ENCODE measurements around the gene SLC12A7. TPM values are rescaled to one million over a fixed set of nuclear protein-coding genes. Genes with fewer than 3 reads are reported as not detected.
A peak's percentile ranks its signal among the peaks of the same experiment; 100 is the strongest.

The SLC12A7 gene
- total RNA-seq, 1 donor from 2014 or later = 80.8 TPM

DNA sequence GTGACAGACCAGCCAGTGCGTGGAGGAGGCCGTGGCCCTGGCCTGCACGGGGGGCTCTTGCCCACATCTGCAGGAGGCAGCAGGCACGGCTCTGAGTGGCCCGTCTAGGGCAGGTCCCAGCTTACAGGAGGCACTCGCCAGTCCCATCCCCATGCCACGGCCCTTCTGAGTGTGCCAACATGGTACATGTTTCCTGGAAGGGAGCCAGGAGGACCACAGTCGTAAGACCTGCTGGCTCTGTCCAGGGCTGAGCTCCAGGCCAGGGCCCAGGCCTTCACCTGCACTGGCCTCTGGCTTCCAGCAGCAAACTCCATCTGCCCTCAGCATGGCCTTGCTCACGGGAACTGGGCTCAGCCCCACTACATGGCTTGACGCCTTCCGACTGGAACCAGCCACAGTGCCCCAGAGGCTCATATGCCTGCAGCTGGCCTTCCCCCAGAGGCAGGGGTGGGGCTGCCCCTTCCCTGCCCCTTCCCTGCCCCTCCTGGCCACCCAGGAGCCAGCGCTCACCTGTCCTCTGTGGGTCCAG is 99.5 kb downstream of the SLC12A7 start:
- H3K9me3 Mint-ChIP-seq (ENCODE audit: low read depth) = no peaks in the 10 kb centered on the region
- H3K27me3 Mint-ChIP-seq = peaks cover 7% of the 10 kb centered on the region
- no peaks in the 10 kb centered on the region for H3K36me3 Mint-ChIP-seq (ENCODE audit: insufficient read depth)
- peaks cover 22% of the 10 kb centered on the region for H3K4me1 Mint-ChIP-seq (ENCODE audit: low read depth)
- no peak overlapping the region for H3K4me3 Mint-ChIP-seq (ENCODE audit: low read depth)
- TF ChIP-seq, protein P1, sequence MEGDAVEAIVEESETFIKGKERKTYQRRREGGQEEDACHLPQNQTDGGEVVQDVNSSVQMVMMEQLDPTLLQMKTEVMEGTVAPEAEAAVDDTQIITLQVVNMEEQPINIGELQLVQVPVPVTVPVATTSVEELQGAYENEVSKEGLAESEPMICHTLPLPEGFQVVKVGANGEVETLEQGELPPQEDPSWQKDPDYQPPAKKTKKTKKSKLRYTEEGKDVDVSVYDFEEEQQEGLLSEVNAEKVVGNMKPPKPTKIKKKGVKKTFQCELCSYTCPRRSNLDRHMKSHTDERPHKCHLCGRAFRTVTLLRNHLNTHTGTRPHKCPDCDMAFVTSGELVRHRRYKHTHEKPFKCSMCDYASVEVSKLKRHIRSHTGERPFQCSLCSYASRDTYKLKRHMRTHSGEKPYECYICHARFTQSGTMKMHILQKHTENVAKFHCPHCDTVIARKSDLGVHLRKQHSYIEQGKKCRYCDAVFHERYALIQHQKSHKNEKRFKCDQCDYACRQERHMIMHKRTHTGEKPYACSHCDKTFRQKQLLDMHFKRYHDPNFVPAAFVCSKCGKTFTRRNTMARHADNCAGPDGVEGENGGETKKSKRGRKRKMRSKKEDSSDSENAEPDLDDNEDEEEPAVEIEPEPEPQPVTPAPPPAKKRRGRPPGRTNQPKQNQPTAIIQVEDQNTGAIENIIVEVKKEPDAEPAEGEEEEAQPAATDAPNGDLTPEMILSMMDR (IDR thresholded peaks at IDR 0.05; ENCODE audit: unreplicated experiment) = no peak
- H3K27ac Mint-ChIP-seq = no peak overlapping the region
- no peak for DNase-seq (ENCODE audit: low spot score, unreplicated experiment)

DNA sequence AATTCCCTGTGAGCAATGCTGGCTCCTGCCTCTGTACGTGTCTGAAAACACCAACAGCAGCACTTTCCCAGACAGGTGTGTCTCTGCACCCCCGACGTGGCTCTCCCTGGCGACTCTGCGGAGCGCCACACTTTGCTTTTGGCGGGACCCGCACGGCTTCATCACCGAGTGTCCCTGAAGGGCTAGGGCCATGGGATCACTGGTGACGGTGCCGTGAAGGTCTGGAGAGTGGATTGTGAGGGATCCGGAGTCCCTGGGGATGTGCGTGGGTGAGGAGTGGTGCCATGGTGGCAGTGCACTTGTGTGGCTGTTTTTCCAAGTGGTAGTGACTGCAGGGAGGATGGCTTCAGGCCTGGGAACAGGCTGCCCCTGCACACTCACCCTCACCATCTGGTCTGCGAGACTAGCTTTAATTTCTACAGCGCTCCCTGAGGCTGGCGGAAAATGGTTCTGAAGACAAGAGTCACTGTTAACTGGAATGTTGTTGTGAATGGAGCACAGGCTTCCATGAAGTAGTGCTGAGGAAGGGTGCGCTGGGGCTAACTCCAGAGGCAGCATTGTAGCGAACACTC is 100.0 kb downstream of the SLC12A7 start:
- peaks cover 12% of the 10 kb centered on the region for H3K27me3 Mint-ChIP-seq
- no peak for DNase-seq (ENCODE audit: low spot score, unreplicated experiment)
- H3K36me3 Mint-ChIP-seq (ENCODE audit: insufficient read depth) = no peaks in the 10 kb centered on the region
- H3K9me3 Mint-ChIP-seq (ENCODE audit: low read depth) = no peaks in the 10 kb centered on the region
- H3K27ac Mint-ChIP-seq = no peak overlapping the region
- TF ChIP-seq, protein P1 (IDR thresholded peaks at IDR 0.05; ENCODE audit: unreplicated experiment) = no peak
- no peak overlapping the region for H3K4me3 Mint-ChIP-seq (ENCODE audit: low read depth)
- H3K4me1 Mint-ChIP-seq (ENCODE audit: low read depth) = peaks cover 22% of the 10 kb centered on the region

DNA sequence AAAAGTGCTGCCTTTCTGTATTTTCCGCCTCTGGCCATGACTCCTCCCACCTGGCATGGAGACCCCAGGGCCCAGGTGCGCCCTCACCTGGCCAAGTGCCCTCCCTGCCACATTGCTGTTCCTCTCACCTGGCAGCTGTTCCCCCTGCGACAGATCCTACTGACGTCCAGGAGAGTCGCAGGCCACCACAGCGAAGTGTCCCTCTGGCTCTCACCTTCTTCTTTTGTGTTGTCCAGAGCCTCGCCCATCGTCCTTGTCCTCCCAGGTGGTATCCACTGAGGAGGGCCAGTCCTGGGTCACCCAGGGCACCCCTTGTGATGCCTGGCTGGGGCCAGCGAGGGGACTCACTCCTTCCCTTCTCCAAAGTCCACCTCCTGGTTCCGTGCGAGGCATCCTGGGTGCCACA is 100.6 kb downstream of the SLC12A7 start:
- Mint-ChIP-seq H3K27me3 (peaks cover 18% of the 10 kb centered on the region), H3K4me3 (ENCODE audit: low read depth) (peak overlapping the region; percentile 23), H3K36me3 (ENCODE audit: insufficient read depth) (no peaks in the 10 kb centered on the region), H3K9me3 (ENCODE audit: low read depth) (no peaks in the 10 kb centered on the region), H3K4me1 (ENCODE audit: low read depth) (peaks cover 22% of the 10 kb centered on the region), H3K27ac (no peak overlapping the region)
- TF ChIP-seq, protein P1 (IDR thresholded peaks at IDR 0.05; ENCODE audit: unreplicated experiment) = peak; percentile 80
- peak; percentile 63 for DNase-seq (ENCODE audit: low spot score, unreplicated experiment)

DNA sequence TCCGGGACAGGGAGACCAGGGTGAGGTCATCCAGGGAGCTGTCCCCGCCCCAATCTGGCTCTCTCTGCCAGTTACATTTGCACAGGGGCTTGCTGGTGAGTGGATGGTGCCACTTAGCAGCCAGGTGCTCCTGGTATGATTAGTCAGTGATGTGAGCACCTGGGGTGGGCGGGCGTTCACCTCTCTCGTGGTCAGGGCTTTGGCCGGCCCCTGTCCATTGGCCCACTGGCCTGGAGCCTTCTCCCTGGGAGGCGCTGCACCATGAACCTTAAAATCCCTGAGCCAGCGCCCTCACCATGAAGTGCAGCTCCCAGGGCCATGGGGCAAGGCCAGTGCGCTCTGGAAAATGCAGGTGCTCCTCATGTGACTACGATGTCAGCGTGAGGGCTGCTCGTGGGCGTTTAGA is 101.2 kb downstream of the SLC12A7 start:
- DNase-seq (ENCODE audit: low spot score, unreplicated experiment) = no peak
- Mint-ChIP-seq H3K4me1 (ENCODE audit: low read depth) (peaks cover 22% of the 10 kb centered on the region), H3K9me3 (ENCODE audit: low read depth) (no peaks in the 10 kb centered on the region), H3K27me3 (peaks cover 24% of the 10 kb centered on the region), H3K36me3 (ENCODE audit: insufficient read depth) (no peaks in the 10 kb centered on the region), H3K4me3 (ENCODE audit: low read depth) (peak overlapping the region; percentile 77), H3K27ac (no peak overlapping the region)
- TF ChIP-seq, protein P1 (IDR thresholded peaks at IDR 0.05; ENCODE audit: unreplicated experiment) = no peak

DNA sequence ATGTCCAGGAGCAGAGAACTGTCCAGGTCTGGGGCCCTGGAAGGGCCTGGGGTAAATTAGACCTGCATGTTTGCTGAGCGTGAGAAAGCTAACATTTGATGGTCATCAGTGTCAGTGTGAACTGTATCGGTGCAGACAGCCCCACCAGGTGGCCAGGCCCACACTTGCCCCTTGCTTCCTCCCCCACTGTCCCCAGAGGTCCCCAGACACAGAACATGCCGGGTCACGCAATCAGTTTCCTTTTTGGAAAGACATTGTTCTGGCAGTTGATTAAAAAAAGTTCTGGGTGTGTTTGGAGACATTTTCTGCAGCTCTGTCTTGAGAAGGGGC is 101.7 kb downstream of the SLC12A7 start:
- Mint-ChIP-seq H3K4me3 (ENCODE audit: low read depth) (peak overlapping the region; percentile 77), H3K9me3 (ENCODE audit: low read depth) (no peaks in the 10 kb centered on the region), H3K36me3 (ENCODE audit: insufficient read depth) (no peaks in the 10 kb centered on the region), H3K27ac (no peak overlapping the region), H3K27me3 (peaks cover 27% of the 10 kb centered on the region), H3K4me1 (ENCODE audit: low read depth) (peaks cover 22% of the 10 kb centered on the region)
- no peak for DNase-seq (ENCODE audit: low spot score, unreplicated experiment)
- TF ChIP-seq, protein P1 (IDR thresholded peaks at IDR 0.05; ENCODE audit: unreplicated experiment) = peak; percentile 45
